Prostate gland (tissue), 2 donors: ENCODE data around the gene HOXA11.

Experiments used
- POLR2A ChIP-seq: fragments of 450-650 bp; IDR thresholded peaks from one replicate; pipeline ENCODE4 v1.6.1; 2016; ENCODE audit warnings: antibody characterized with exemption, mild to moderate bottlenecking
- TF ChIP-seq, protein P1 (sequence below), 4 experiments: fragments of 200-600 bp in 2 of 4; fragments of 450-650 bp in 2 of 4; sonication (generic) in 2 of 4; IDR thresholded peaks; 1 replicate in 3 of 4; 2 replicates in 1 of 4; pipeline ENCODE4 v1.5.1; 2016 to 2019; ENCODE audit warnings: antibody characterized with exemption in 4 of 4, mild to moderate bottlenecking in 2 of 4, moderate library complexity in 2 of 4

DNA sequence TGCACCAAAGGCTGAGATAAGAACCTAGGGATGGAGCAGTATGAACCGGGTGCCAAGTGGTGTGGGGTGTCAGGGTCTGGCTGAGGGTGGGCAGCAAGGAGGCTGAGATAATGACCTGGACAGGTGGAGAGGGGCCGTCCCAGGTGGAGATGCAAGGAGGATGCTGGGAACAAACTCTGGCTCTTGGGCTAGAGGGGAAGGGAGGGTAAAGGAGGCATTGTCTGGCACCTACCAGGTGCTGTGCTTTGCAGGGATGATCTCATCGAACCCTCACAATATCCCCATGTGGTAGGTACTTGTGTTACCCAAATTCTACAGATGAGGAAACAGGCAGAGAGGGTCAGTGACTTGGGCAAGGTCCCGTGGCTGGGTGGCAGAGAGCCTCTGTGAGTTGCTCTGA lies 34.8 kb upstream of the HOXA11 start:
- TF ChIP-seq, protein P1, sequence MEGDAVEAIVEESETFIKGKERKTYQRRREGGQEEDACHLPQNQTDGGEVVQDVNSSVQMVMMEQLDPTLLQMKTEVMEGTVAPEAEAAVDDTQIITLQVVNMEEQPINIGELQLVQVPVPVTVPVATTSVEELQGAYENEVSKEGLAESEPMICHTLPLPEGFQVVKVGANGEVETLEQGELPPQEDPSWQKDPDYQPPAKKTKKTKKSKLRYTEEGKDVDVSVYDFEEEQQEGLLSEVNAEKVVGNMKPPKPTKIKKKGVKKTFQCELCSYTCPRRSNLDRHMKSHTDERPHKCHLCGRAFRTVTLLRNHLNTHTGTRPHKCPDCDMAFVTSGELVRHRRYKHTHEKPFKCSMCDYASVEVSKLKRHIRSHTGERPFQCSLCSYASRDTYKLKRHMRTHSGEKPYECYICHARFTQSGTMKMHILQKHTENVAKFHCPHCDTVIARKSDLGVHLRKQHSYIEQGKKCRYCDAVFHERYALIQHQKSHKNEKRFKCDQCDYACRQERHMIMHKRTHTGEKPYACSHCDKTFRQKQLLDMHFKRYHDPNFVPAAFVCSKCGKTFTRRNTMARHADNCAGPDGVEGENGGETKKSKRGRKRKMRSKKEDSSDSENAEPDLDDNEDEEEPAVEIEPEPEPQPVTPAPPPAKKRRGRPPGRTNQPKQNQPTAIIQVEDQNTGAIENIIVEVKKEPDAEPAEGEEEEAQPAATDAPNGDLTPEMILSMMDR (IDR thresholded peaks at IDR 0.05): no peak
- no peak for TF ChIP-seq POLR2A
